Chondrocyte (in vitro differentiated cells): ENCODE results near the gene CANT1. TPM values are rescaled to one million over a fixed set of nuclear protein-coding genes. Genes with fewer than 3 reads are reported as not detected.
"Not testable (repeated sequence)": the region's sequence is repeated elsewhere in the genome, so short reads cannot be mapped to it uniquely, and the experiment has no call there.

Source experiments
- DNase-seq: peaks from one replicate; pipeline ENCODE4 v3.0.0; 2021; ENCODE audit warnings: mixed read lengths, low spot score
- H3K27ac Mint-ChIP-seq: one replicate; pipeline ENCODE4 v1.8.0; 2021; ENCODE audit warnings: mild to moderate bottlenecking, moderate library complexity, mixed read lengths; ENCODE audit not compliant: unreplicated experiment
- H3K27me3 Mint-ChIP-seq: 2 replicates; pipeline ENCODE4 v1.8.0; 2021; ENCODE audit warnings: low read depth, mixed read lengths
- H3K36me3 Mint-ChIP-seq: 2 replicates; pipeline ENCODE4 v1.8.0; 2021; ENCODE audit warnings: low read depth, mixed read lengths
- H3K4me1 Mint-ChIP-seq: 2 replicates; pipeline ENCODE4 v1.8.0; 2021; ENCODE audit warnings: low read depth, mild to moderate bottlenecking, mixed read lengths
- H3K4me3 Mint-ChIP-seq: one replicate; pipeline ENCODE4 v1.8.0; 2021; ENCODE audit warnings: mild to moderate bottlenecking, moderate library complexity, mixed read lengths; ENCODE audit not compliant: unreplicated experiment
- H3K9me3 Mint-ChIP-seq: 2 replicates; pipeline ENCODE4 v1.8.0; 2021; ENCODE audit warnings: low read depth, mixed read lengths
- total RNA-seq: library from RNA; stranded (reverse); gene quantifications from 3 replicates; pipeline ENCODE4 v1.2.1, GENCODE V29; 2021
- TF ChIP-seq, protein P1 (sequence below): fragments of 200-600 bp; sonication (generic); IDR thresholded peaks from 2 replicates; pipeline ENCODE4 v1.5.0; 2021; ENCODE audit warnings: antibody characterized with exemption, mild to moderate bottlenecking, moderate library complexity

CANT1 gene
- total RNA-seq, 1 donor from 2014 or later, result 50.5 TPM

- Mint-ChIP-seq H3K27ac (no peak overlapping the region), H3K36me3 (peaks cover 8% of the 10 kb centered on the region), H3K27me3 (peaks cover 7% of the 10 kb centered on the region), H3K4me3 (no peak overlapping the region), H3K9me3 (no peaks in the 10 kb centered on the region), H3K4me1 (peaks cover 56% of the 10 kb centered on the region)
- TF ChIP-seq, protein P1, sequence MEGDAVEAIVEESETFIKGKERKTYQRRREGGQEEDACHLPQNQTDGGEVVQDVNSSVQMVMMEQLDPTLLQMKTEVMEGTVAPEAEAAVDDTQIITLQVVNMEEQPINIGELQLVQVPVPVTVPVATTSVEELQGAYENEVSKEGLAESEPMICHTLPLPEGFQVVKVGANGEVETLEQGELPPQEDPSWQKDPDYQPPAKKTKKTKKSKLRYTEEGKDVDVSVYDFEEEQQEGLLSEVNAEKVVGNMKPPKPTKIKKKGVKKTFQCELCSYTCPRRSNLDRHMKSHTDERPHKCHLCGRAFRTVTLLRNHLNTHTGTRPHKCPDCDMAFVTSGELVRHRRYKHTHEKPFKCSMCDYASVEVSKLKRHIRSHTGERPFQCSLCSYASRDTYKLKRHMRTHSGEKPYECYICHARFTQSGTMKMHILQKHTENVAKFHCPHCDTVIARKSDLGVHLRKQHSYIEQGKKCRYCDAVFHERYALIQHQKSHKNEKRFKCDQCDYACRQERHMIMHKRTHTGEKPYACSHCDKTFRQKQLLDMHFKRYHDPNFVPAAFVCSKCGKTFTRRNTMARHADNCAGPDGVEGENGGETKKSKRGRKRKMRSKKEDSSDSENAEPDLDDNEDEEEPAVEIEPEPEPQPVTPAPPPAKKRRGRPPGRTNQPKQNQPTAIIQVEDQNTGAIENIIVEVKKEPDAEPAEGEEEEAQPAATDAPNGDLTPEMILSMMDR, result no peak
- DNase-seq, result no peak
Measured at GRCh38 chr17:79034931-79035485, 25.4 kb upstream of the CANT1 start.

DNA sequence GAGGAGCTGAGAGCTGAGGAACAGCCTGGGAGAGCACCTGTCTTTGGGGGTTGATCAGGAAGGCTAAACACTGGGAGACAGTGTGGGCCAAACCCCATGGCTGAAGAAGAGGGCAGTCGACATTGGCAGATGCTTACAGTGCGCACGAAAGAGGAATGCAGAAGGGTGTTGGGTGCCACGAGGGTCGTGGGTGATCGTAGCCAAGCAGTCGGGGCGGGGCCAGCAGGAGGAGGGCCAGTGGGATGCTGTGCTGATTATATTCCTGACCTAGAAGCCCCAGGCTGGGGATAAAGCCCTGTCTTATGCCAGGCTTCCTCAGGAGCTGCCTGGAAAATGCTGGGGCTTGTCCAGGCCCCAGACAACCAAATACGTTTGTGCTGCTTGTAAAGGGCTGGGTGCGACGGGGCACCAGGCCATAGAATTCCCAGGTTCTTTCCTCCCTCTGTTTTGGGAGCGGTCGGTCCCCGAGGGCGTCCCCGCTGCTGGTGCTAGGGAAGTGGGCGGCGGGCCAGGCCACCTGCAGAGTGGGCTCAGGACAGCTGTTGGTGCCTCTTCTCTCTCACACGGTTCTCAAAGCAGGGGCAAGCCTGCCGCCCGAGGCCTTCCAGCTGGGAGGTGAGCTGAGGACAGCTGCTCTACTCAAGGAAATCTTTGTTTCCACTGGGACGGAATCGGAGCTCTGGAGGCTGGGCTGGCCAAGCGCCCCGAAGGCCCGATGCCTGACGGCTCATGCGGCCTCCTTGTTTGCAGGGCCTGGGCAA, 24.4 kb upstream of the CANT1 start:
- peak overlapping the region; percentile 81 for H3K27ac Mint-ChIP-seq
- no peak for DNase-seq
- H3K36me3 Mint-ChIP-seq, result peaks cover 8% of the 10 kb centered on the region
- TF ChIP-seq, protein P1, result no peak
- peaks cover 7% of the 10 kb centered on the region for H3K27me3 Mint-ChIP-seq
- no peaks in the 10 kb centered on the region for H3K9me3 Mint-ChIP-seq
- peaks cover 67% of the 10 kb centered on the region for H3K4me1 Mint-ChIP-seq
- H3K4me3 Mint-ChIP-seq, result no peak overlapping the region

DNA sequence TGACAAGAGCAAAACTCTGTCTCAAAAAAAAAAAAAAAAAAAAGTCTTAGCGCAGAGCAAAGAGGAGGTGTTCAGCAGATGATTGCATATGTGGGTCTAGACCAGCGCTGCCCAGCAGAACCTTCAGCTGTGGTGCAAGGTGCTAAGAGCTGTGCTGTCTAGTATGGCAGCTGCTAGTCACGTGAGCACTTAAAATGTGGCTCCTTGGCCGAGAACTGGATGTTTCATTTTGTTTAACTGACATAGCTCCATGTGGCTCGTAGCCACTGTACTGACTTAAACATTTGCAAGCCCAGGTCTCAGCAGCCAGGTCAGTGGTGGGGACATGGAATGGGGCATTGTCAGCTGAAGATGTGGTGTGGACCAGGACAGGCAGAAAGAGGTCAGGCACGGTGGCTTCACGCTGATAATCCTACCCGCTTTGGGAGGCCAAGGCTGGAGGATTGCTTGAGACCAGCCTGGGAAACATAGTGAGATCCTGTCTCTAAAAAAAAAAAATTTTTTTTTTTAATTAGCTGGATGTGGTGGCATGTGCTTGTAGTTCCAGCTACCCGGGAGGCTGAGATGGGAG, 23.6 kb upstream of the CANT1 start:
- Mint-ChIP-seq H3K27me3 (peaks cover 7% of the 10 kb centered on the region), H3K9me3 (no peaks in the 10 kb centered on the region), H3K4me1 (peaks cover 75% of the 10 kb centered on the region), H3K36me3 (peaks cover 5% of the 10 kb centered on the region), H3K27ac (peak overlapping the region; percentile 49), H3K4me3 (no peak overlapping the region)
- TF ChIP-seq, protein P1, result no peak
- no peak for DNase-seq

- TF ChIP-seq, protein P1, result no peak
- DNase-seq, result no peak
- Mint-ChIP-seq H3K27me3 (peaks cover 7% of the 10 kb centered on the region), H3K27ac (no peak overlapping the region), H3K4me1 (peaks cover 84% of the 10 kb centered on the region), H3K9me3 (no peaks in the 10 kb centered on the region), H3K4me3 (no peak overlapping the region), H3K36me3 (peaks cover 5% of the 10 kb centered on the region)
Measured at GRCh38 chr17:79031996-79032875, 22.7 kb upstream of the CANT1 start.

- DNase-seq, H3K9me3 Mint-ChIP-seq, H3K4me3 Mint-ChIP-seq, H3K27me3 Mint-ChIP-seq, H3K36me3 Mint-ChIP-seq, H3K27ac Mint-ChIP-seq: not testable (repeated sequence)
- H3K4me1 Mint-ChIP-seq, result peaks cover 83% of the 10 kb centered on the region
Measured at GRCh38 chr17:79030636-79031035, 21.1 kb upstream of the CANT1 start.
